Mucosa of stomach (tissue), 1 donor: ENCODE data around the gene FMN1.

ENCODE experiments used
- H3K27me3 ChIP-seq: one replicate; pipeline ENCODE4 v1.7.0; 2013; ENCODE audit warnings: mild to moderate bottlenecking, low read length; ENCODE audit not compliant: control insufficient read depth, insufficient read depth
- H3K36me3 ChIP-seq: one replicate; pipeline ENCODE4 v1.7.0; 2013; ENCODE audit warnings: low read length; ENCODE audit not compliant: control insufficient read depth, insufficient read depth
- H3K4me1 ChIP-seq: one replicate; pipeline ENCODE4 v1.7.0; 2013; ENCODE audit warnings: mild to moderate bottlenecking, low read length; ENCODE audit not compliant: control insufficient read depth, insufficient read depth
- H3K4me3 ChIP-seq: one replicate; pipeline ENCODE4 v1.7.0; 2013; ENCODE audit warnings: low read length
- H3K9ac ChIP-seq: one replicate; pipeline ENCODE4 v1.7.0; 2013; ENCODE audit warnings: mild to moderate bottlenecking, low read length, moderate library complexity
- H3K9me3 ChIP-seq: one replicate; pipeline ENCODE4 v1.7.0; 2013; ENCODE audit warnings: mild to moderate bottlenecking, low read length, moderate library complexity; ENCODE audit not compliant: control insufficient read depth
- donor health status: Pancreatic carcinoma.

The FMN1 gene

DNA sequence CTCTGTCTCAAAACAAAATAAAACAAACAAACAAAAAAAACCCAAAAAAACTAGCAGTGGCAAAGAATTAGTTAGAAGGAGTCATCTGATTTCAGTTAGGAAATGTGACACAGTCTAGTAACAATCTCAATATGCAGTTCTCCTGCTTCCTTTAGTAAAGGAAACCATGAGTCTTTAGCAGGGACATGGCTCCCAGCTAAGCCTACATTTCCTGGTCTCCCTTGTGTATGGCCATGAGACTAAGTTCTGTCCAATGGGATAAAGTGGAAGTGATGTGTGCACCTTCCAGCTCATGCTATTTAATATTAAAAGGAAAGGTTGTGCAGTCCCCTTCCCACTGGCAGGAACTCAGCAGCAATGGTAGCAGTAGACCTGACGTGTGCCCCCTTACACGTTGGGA is 402.1 kb downstream of the FMN1 start:
- no peaks in the 10 kb centered on the region for H3K27me3 ChIP-seq
- H3K9me3 ChIP-seq, result no peaks in the 10 kb centered on the region
- H3K36me3 ChIP-seq, result no peaks in the 10 kb centered on the region
- H3K9ac ChIP-seq, result no peak overlapping the region
- no peaks in the 10 kb centered on the region for H3K4me1 ChIP-seq
- H3K4me3 ChIP-seq, result no peak overlapping the region

DNA sequence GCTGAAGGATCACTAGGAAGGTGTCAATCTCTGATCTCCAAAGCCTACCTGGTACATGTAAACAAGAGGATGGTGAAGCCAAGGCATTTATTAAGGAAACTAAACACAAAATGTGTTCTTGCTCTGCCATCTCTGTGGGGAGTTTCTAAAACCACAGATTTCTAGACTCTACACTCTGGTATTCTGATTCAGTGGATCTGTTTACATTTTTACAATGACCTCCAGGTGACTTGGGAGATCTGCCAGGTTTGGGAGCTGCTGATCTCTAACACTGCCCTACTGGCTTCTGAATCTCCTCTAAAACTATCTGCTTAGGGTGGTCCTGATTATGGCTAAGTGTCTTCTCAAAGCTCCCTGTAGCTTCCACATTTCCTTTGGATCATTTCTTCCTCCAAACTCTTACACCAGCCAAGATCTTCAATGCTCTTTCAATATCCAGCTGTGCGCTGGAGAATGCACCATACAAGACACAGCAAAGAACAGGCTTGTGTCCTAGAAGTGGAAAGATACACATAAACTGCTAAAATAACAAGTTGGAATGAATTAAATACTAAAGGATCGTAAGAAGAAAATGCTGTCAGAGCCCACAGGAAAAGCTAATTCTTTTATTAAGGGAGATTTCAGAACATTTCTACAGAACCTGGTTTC is 404.0 kb downstream of the FMN1 start:
- Histone ChIP-seq H3K9ac (no peak overlapping the region), H3K27me3 (no peaks in the 10 kb centered on the region), H3K36me3 (no peaks in the 10 kb centered on the region), H3K4me1 (no peaks in the 10 kb centered on the region), H3K9me3 (no peaks in the 10 kb centered on the region), H3K4me3 (no peak overlapping the region)

DNA sequence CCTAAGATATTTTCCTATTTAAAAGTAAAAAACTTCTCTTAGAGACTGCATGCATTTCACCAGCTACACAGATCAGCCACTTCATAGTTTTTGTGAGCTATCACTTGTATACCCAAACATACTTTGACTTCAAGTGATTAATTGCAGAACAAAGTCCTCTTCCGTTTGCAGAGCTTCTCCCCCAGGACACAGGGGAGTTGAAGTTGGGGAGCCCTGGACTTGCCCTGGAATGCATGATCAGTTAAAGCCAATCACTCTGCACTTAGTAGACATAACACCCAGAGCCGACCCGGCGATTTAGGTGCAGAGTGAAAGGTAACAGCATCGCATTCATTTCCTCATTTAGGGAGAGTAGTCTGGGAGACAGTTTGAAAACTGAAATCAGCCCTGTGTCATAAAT is 406.6 kb downstream of the FMN1 start:
- no peak overlapping the region for H3K9ac ChIP-seq
- H3K36me3 ChIP-seq, result no peaks in the 10 kb centered on the region
- no peak overlapping the region for H3K4me3 ChIP-seq
- no peaks in the 10 kb centered on the region for H3K9me3 ChIP-seq
- H3K4me1 ChIP-seq, result no peaks in the 10 kb centered on the region
- H3K27me3 ChIP-seq, result no peaks in the 10 kb centered on the region

DNA sequence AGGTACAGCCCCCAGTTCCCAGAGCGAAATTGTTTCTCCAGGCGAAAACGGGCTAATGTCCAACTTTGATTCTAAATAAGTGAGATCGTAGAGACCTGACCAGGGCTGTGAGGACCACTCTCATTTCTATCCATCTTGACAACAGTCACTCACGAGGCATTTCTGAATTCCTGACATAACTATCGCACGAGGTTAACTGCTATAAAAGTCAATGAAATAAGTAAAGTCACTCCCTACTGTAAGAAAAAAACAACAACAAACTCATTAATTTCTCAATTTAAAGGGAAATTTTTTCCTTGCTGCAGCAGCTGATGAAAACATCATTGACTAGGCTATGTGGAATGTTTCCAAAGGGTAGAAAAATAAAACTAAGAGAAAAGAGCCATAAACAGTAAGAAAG is 407.6 kb downstream of the FMN1 start:
- Histone ChIP-seq H3K9me3 (no peaks in the 10 kb centered on the region), H3K36me3 (no peaks in the 10 kb centered on the region), H3K27me3 (no peaks in the 10 kb centered on the region), H3K4me3 (no peak overlapping the region), H3K4me1 (no peaks in the 10 kb centered on the region), H3K9ac (no peak overlapping the region)

DNA sequence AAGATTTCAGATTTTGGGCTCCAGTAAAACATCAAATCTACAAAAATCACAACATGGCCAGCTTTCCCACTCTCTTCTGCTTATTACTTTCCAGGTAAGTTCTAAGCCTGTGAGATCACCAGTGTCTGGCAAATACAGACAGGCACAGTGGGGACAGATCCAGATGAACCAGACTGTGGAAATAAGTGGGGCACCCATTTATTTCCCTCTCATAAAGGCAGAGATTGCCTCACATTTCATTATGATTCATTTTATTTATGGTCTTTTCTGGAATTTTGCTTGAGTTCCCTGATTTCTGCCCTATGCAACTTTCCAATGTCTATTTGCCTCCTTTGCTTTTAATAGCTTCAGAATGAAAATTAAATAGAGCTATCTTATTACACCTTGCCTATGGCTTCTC is 409.9 kb downstream of the FMN1 start:
- Histone ChIP-seq H3K9ac (no peak overlapping the region), H3K4me1 (no peaks in the 10 kb centered on the region), H3K4me3 (no peak overlapping the region), H3K36me3 (no peaks in the 10 kb centered on the region), H3K9me3 (no peaks in the 10 kb centered on the region), H3K27me3 (no peaks in the 10 kb centered on the region)

DNA sequence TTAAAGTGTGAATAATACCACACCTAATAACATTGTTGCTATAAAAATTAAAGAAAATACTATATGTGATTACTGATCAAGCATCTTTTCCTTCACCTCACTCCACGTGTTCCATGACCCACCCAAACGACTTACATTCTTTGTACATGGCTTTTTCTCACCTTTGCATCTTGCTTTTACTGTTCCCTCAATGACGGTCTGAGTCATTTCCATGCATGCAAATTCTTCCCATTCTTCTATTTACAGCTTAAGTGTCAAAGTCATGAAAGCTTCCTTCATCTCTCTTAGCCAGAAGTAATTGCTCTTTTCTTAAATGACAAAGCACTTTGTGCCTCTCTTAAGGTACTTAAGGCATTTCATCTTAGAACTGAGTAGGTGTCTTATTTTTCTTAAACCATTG is 412.7 kb downstream of the FMN1 start:
- H3K9ac ChIP-seq, result no peak overlapping the region
- H3K4me3 ChIP-seq, result no peak overlapping the region
- H3K4me1 ChIP-seq, result no peaks in the 10 kb centered on the region
- no peaks in the 10 kb centered on the region for H3K27me3 ChIP-seq
- H3K36me3 ChIP-seq, result no peaks in the 10 kb centered on the region
- no peaks in the 10 kb centered on the region for H3K9me3 ChIP-seq

DNA sequence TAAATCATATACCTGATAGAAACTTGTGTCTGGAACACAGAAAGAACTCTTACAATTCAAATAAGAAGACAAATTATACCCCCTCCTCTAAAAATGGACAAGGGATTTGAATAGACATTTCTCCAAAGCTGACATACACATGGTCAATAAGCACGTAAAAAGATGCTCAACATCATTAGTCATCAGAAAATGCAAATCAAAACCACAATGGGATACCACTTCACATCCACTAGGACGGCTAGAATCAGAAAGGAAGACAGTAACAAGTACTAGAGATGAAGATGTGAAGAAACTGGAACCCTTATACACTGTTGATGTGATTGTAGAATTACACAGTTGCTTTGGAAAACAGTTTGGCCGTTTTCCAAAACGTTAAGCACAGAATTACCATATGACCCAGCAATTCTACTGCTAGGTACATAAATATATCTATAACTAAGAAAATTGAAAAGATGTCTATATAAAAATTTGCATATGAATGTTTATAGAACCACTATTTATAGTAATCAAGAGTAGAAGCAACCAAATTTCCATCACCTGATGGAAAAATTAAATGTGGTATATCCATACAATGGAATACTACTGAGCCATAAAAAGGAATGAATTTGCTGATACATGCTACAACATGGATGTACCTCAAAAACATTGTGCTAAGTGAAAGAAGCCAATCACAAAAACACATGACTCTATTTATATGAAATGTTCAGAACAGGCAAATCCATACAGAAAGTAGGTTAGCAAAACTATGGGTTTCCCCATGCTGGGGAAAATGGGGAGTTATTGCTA is 415.9 kb downstream of the FMN1 start:
- no peaks in the 10 kb centered on the region for H3K27me3 ChIP-seq
- no peaks in the 10 kb centered on the region for H3K9me3 ChIP-seq
- no peak overlapping the region for H3K9ac ChIP-seq
- no peaks in the 10 kb centered on the region for H3K36me3 ChIP-seq
- H3K4me1 ChIP-seq, result no peaks in the 10 kb centered on the region
- H3K4me3 ChIP-seq, result no peak overlapping the region

DNA sequence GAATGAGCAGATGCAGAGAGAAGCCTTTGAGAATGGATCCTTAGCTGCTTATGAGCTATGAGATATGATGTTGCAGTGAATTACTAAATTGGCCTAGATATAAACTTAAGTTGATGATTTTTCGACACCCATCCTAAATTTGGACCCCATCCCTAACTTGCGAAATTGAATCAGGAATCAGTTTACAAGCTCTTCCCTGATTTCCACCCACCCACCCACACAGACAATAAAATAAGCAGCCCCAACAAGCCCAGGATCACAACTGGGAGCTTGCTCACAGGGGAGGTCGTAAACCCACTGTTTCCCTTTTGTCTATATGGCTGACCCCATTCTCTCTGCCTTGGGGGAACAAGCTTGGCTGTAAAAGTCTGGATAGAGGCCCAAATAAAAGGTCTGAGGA is 419.4 kb downstream of the FMN1 start:
- Histone ChIP-seq H3K9me3 (no peaks in the 10 kb centered on the region), H3K4me1 (no peaks in the 10 kb centered on the region), H3K36me3 (no peaks in the 10 kb centered on the region), H3K4me3 (no peak overlapping the region), H3K9ac (no peak overlapping the region), H3K27me3 (no peaks in the 10 kb centered on the region)

DNA sequence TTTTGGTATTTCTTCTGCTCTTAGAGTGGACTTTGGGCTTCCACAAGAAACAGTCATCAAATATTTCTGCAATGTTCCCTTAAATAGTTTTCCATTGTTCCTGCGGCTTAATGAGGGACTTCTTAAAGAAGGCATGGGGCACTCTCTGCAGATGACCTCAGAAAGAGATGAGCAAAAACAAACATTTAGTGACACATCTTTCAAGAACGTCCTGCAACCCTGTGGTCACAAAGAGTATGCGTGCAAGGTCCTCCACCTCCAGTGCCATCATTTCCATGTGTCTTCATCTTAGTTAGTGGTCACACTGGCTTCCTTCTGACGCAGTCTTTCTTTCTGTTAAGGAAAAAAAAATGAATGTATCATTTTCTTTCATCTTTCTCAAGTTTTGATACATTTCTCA is 420.5 kb downstream of the FMN1 start:
- Histone ChIP-seq H3K27me3 (no peaks in the 10 kb centered on the region), H3K9me3 (no peaks in the 10 kb centered on the region), H3K4me1 (no peaks in the 10 kb centered on the region), H3K36me3 (no peaks in the 10 kb centered on the region), H3K4me3 (no peak overlapping the region), H3K9ac (no peak overlapping the region)

DNA sequence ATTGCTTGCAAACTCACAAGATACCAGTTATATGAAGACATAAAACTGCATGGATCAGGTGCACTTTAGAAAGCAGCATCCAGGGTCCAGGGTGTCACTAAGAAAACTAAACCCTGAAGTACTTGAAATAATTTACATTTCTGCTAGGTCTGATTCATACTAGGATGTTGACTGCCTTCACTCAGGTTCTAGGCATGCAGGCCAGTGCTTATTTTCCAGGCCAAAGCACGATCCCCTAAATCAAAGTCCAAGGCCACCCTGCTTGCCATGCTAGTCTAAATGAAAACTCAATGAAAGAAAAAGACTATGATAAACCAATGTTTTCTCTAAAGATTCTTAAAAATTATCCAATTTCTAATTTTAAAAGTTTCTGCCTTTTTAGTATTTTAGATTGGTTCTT is 427.3 kb downstream of the FMN1 start:
- Histone ChIP-seq H3K9me3 (no peaks in the 10 kb centered on the region), H3K9ac (no peak overlapping the region), H3K4me1 (no peaks in the 10 kb centered on the region)

DNA sequence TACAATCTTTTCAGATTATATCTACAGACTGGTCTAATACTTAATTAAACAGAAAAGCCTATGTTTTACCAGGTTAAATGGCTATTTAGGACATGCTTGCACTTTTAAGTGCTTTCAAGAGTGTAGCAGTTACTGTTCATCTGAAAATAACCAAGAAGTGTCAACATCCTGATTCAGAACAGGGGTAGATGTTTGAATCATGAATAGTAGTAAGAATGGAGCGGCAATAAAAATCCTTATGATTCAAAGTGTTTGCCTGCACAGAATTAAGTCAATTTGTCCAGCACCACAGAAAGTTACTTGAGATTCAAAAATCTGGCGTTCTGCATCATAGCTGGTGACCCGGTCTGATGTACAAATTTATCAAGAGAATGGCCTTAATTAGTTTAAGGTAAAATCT is 428.4 kb downstream of the FMN1 start:
- Histone ChIP-seq H3K9ac (no peak overlapping the region), H3K9me3 (no peaks in the 10 kb centered on the region), H3K36me3 (no peaks in the 10 kb centered on the region), H3K27me3 (no peaks in the 10 kb centered on the region), H3K4me3 (no peak overlapping the region), H3K4me1 (no peaks in the 10 kb centered on the region)

More for the DNA sequence above, 427.3 kb downstream of the FMN1 start:
- Histone ChIP-seq H3K36me3 (no peaks in the 10 kb centered on the region), H3K4me3 (no peak overlapping the region), H3K27me3 (no peaks in the 10 kb centered on the region)

DNA sequence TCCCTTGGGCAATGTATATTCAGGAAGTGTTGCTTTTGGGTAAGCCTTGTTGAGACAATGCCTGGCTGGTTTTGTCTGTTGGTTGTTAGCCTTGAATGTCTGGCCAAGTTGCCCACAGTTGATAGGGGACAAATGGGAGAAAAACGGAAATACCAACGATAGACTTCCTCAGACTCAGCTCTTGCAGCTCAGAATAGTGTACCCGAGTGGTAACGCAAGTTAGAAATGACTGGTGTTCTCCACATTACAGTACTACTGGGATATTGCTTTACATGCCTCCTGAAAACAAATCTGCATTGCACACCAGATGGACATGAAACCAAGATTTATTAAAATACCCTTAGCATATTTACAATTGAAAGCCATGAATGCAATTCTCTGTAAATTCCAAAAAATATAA is 429.3 kb downstream of the FMN1 start:
- H3K36me3 ChIP-seq, result no peaks in the 10 kb centered on the region
- no peaks in the 10 kb centered on the region for H3K9me3 ChIP-seq
- no peak overlapping the region for H3K9ac ChIP-seq
- H3K4me1 ChIP-seq, result no peaks in the 10 kb centered on the region
- no peak overlapping the region for H3K4me3 ChIP-seq
- no peaks in the 10 kb centered on the region for H3K27me3 ChIP-seq
